ENCODE results near the gene SYT2.
"Not testable (repeated sequence)": the region's sequence is repeated elsewhere in the genome, so short reads cannot be mapped to it uniquely, and the experiment has no call there.

The SYT2 gene

DNA sequence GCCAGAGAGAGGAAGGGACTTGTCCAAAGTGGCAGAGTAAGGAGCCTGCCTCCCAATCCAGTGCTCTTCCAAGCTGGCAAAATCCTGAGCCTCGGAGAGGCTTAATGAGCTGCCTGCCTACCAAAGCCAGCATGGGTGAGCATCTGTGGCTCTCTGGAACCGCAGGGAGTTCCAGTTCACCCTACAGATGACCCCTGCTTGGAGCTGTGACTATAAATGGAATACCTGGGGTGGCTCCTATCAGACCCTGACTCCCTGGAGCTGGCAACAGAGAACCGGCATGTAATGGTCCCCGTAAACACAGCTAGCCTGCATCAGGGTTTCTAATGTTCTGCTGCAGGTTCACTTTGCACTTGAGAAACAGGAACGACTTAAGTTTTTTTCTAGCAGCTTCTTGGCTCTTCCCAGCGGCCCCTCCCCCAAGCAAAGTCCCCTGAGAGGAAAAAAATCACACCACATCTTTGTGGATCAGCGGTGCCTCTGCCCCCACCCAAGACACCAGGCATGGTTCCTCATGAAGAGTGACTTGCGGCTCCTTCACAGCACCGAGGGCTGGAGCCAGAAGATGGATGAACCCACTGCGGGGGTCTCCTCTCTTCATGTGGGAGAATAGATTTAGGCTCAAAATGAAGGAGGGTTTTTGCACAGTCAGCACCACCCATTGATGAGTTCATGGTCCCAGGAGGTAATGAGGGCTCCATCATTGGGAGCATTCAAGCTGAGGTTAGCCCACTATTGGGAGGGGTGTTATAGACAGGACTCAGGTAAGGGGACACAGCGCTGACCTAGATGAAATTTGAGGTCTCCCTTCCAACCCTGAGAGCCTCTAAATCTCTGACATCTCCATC is 79.0 kb downstream of the SYT2 start:
- no peaks in the 10 kb centered on the region for H3K36me3 ChIP-seq (ENCODE audit: insufficient read depth, low read length)
- H3K9me3 ChIP-seq (ENCODE audit: insufficient read depth, low read length, severe bottlenecking): no peaks in the 10 kb centered on the region
- TF ChIP-seq, protein P1, sequence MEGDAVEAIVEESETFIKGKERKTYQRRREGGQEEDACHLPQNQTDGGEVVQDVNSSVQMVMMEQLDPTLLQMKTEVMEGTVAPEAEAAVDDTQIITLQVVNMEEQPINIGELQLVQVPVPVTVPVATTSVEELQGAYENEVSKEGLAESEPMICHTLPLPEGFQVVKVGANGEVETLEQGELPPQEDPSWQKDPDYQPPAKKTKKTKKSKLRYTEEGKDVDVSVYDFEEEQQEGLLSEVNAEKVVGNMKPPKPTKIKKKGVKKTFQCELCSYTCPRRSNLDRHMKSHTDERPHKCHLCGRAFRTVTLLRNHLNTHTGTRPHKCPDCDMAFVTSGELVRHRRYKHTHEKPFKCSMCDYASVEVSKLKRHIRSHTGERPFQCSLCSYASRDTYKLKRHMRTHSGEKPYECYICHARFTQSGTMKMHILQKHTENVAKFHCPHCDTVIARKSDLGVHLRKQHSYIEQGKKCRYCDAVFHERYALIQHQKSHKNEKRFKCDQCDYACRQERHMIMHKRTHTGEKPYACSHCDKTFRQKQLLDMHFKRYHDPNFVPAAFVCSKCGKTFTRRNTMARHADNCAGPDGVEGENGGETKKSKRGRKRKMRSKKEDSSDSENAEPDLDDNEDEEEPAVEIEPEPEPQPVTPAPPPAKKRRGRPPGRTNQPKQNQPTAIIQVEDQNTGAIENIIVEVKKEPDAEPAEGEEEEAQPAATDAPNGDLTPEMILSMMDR (IDR thresholded peaks at IDR 0.05; ENCODE audit: borderline replicate concordance, extremely low read depth, low read length, poor library complexity, severe bottlenecking): no peak
- TF ChIP-seq EZH2 (IDR thresholded peaks at IDR 0.05; ENCODE audit: borderline replicate concordance, low read depth, low read length, severe bottlenecking): no peak
- ATAC-seq (ENCODE audit: insufficient read depth, low read depth) (no peak), DNase-seq (no peak)
- H3K79me2 ChIP-seq (ENCODE audit: insufficient read depth, low read length): no peaks in the 10 kb centered on the region
- no peak overlapping the region for H2AFZ ChIP-seq (ENCODE audit: low read depth, low read length)
- H4K20me1 ChIP-seq (ENCODE audit: insufficient read depth, low read length): no peaks in the 10 kb centered on the region; the same call in 1 of the 2 replicates
- H3K27ac ChIP-seq (ENCODE audit: low read length): no peak overlapping the region
- no peak overlapping the region for H3K9ac ChIP-seq (ENCODE audit: low read depth, low read length)
- H3K4me1 ChIP-seq (ENCODE audit: insufficient read depth, low read length): peaks cover 11% of the 10 kb centered on the region
- H3K4me3 ChIP-seq (ENCODE audit: low read depth in 1 of 2, low read length in 2 of 2): no peak overlapping the region
- H3K27me3 ChIP-seq (ENCODE audit: insufficient read depth, low read length, poor library complexity): no peaks in the 10 kb centered on the region
- no peak overlapping the region for H3K4me2 ChIP-seq (ENCODE audit: insufficient read depth, low read length)

DNA sequence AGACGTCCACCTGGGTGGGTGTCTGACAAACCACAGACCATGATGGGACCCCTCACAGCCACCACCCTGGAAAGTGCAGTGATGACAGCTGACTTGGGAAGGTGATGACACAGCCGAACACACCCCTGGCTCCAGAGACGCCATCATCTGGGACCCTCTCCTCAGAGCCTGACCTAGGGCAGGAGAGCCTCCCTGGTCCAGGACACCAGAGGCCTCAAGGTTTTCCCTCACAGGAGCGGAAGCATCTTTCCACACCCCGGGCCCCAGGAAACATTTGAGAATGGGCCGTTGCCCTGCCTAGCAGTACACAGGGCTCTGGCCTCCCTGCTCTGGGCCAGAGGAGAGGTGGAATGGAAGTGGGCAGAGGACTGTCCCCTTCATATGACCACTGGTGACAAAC is 79.7 kb downstream of the SYT2 start:
- no peak overlapping the region for H3K4me2 ChIP-seq (ENCODE audit: insufficient read depth, low read length)
- DNase-seq (no peak), ATAC-seq (ENCODE audit: insufficient read depth, low read depth) (no peak)
- TF ChIP-seq, protein P1 (IDR thresholded peaks at IDR 0.05; ENCODE audit: borderline replicate concordance, extremely low read depth, low read length, poor library complexity, severe bottlenecking): no peak
- TF ChIP-seq EZH2 (IDR thresholded peaks at IDR 0.05; ENCODE audit: borderline replicate concordance, low read depth, low read length, severe bottlenecking): no peak
- H3K9me3 ChIP-seq (ENCODE audit: insufficient read depth, low read length, severe bottlenecking): no peaks in the 10 kb centered on the region
- H3K36me3 ChIP-seq (ENCODE audit: insufficient read depth, low read length): no peaks in the 10 kb centered on the region
- H2AFZ ChIP-seq (ENCODE audit: low read depth, low read length): no peak overlapping the region
- H3K4me3 ChIP-seq (ENCODE audit: low read depth in 1 of 2, low read length in 2 of 2): no peak overlapping the region
- no peaks in the 10 kb centered on the region for H3K27me3 ChIP-seq (ENCODE audit: insufficient read depth, low read length, poor library complexity)
- no peak overlapping the region for H3K27ac ChIP-seq (ENCODE audit: low read length)
- H3K4me1 ChIP-seq (ENCODE audit: insufficient read depth, low read length): peaks cover 11% of the 10 kb centered on the region
- no peaks in the 10 kb centered on the region; the same call in 1 of the 2 replicates for H4K20me1 ChIP-seq (ENCODE audit: insufficient read depth, low read length)
- no peaks in the 10 kb centered on the region for H3K79me2 ChIP-seq (ENCODE audit: insufficient read depth, low read length)
- H3K9ac ChIP-seq (ENCODE audit: low read depth, low read length): no peak overlapping the region

DNA sequence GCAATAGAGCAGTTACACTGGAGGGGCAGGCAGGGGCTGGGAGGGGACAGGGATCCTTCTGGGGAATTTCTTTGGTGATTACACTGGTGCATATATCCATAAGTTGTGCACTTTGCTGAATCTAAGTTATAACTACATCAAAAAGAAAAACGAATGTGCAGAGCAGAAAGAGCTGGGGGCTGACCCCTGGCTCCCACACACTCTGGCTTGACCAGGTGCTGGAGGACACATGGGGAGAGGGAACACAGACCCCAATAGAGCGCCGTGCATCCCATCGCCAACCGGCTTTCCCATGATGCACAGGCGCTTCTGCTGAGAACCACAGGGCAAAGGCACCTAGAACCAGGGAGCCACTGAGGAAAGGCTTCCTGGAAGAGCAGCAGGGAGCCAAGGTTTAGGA is 80.2 kb downstream of the SYT2 start:
- H3K79me2 ChIP-seq (ENCODE audit: insufficient read depth, low read length); H3K27ac ChIP-seq (ENCODE audit: low read length); ATAC-seq (ENCODE audit: insufficient read depth, low read depth); H3K9me3 ChIP-seq (ENCODE audit: insufficient read depth, low read length, severe bottlenecking); H3K36me3 ChIP-seq (ENCODE audit: insufficient read depth, low read length); H3K27me3 ChIP-seq (ENCODE audit: insufficient read depth, low read length, poor library complexity); H3K4me3 ChIP-seq (ENCODE audit: low read depth in 1 of 2, low read length in 2 of 2); H3K4me2 ChIP-seq (ENCODE audit: insufficient read depth, low read length); H2AFZ ChIP-seq (ENCODE audit: low read depth, low read length); H4K20me1 ChIP-seq (ENCODE audit: insufficient read depth, low read length); H3K9ac ChIP-seq (ENCODE audit: low read depth, low read length); DNase-seq: not testable (repeated sequence)
- peaks cover 11% of the 10 kb centered on the region for H3K4me1 ChIP-seq (ENCODE audit: insufficient read depth, low read length)

GRCh38 chr1:202629257-202629811 is 80.9 kb downstream of the SYT2 start:
- ATAC-seq (ENCODE audit: insufficient read depth, low read depth) (peak; percentile 90), DNase-seq (peak; percentile 49)
- H2AFZ ChIP-seq (ENCODE audit: low read depth, low read length); H4K20me1 ChIP-seq (ENCODE audit: insufficient read depth, low read length); H3K4me2 ChIP-seq (ENCODE audit: insufficient read depth, low read length); H3K4me3 ChIP-seq (ENCODE audit: low read depth in 1 of 2, low read length in 2 of 2); H3K9me3 ChIP-seq (ENCODE audit: insufficient read depth, low read length, severe bottlenecking); H3K79me2 ChIP-seq (ENCODE audit: insufficient read depth, low read length); H3K27ac ChIP-seq (ENCODE audit: low read length); H3K9ac ChIP-seq (ENCODE audit: low read depth, low read length); H3K36me3 ChIP-seq (ENCODE audit: insufficient read depth, low read length); H3K27me3 ChIP-seq (ENCODE audit: insufficient read depth, low read length, poor library complexity): not testable (repeated sequence)
- H3K4me1 ChIP-seq (ENCODE audit: insufficient read depth, low read length): peaks cover 11% of the 10 kb centered on the region

Data from DND-41 (cell line).